Stimulated activated CD4-positive, alpha-beta T cell treated with anti-CD3 and anti-CD28 coated beads, Interleukin-15, amount 100 ng/mL, for 24 hours (primary cell): ENCODE results near the gene FAM193A.
"Not testable (repeated sequence)": the region's sequence is repeated elsewhere in the genome, so short reads cannot be mapped to it uniquely, and the experiment has no call there.

Source experiments
- DNase-seq: peaks from one replicate; pipeline ENCODE4 v3.0.0-alpha.2; 2020

FAM193A gene

GRCh38 chr4:2515830-2516550, 20.5 kb upstream of the FAM193A start:
- no peak for DNase-seq

GRCh38 chr4:2516635-2517034, 19.8 kb upstream of the FAM193A start:
- no peak for DNase-seq

GRCh38 chr4:2526559-2526958, 9.9 kb upstream of the FAM193A start:
- DNase-seq: no peak

- no peak for DNase-seq
Measured at GRCh38 chr4:2534904-2535375, 1.5 kb upstream of the FAM193A start.

GRCh38 chr4:2535376-2536192, 863 bp upstream of the FAM193A start:
- peak; percentile 68 for DNase-seq

GRCh38 chr4:2537011-2537830, 774 bp downstream of the FAM193A start:
- DNase-seq: peak; percentile 69

GRCh38 chr4:2543580-2544191, 7.2 kb downstream of the FAM193A start:
- not testable (repeated sequence) for DNase-seq

- no peak for DNase-seq
Measured at GRCh38 chr4:2545321-2546013, 9.0 kb downstream of the FAM193A start.

- no peak for DNase-seq
Measured at GRCh38 chr4:2546286-2546823, 9.9 kb downstream of the FAM193A start.

- DNase-seq: not testable (repeated sequence)
Measured at GRCh38 chr4:2546961-2547691, 10.7 kb downstream of the FAM193A start.

- no peak for DNase-seq
Measured at GRCh38 chr4:2551118-2551517, 14.7 kb downstream of the FAM193A start.

GRCh38 chr4:2552806-2553205, 16.4 kb downstream of the FAM193A start:
- DNase-seq: no peak

- no peak for DNase-seq
Measured at GRCh38 chr4:2558301-2558700, 21.9 kb downstream of the FAM193A start.

GRCh38 chr4:2560167-2560566, 23.7 kb downstream of the FAM193A start:
- no peak for DNase-seq

GRCh38 chr4:2565533-2565932, 29.1 kb downstream of the FAM193A start:
- DNase-seq: no peak

- no peak for DNase-seq
Measured at GRCh38 chr4:2570036-2570435, 33.6 kb downstream of the FAM193A start.

GRCh38 chr4:2570551-2571222, 34.2 kb downstream of the FAM193A start:
- DNase-seq: peak; percentile 66

- DNase-seq: no peak
Measured at GRCh38 chr4:2572076-2572475, 35.6 kb downstream of the FAM193A start.

- DNase-seq: no peak
Measured at GRCh38 chr4:2572866-2573265, 36.4 kb downstream of the FAM193A start.

- DNase-seq: no peak
Measured at GRCh38 chr4:2574009-2574408, 37.6 kb downstream of the FAM193A start.

GRCh38 chr4:2574863-2575262, 38.4 kb downstream of the FAM193A start:
- DNase-seq: no peak
